ENCODE measurements around the gene RASGRF2. TPM values are rescaled to one million over a fixed set of nuclear protein-coding genes. Genes with fewer than 3 reads are reported as not detected.
"Not testable (repeated sequence)": the region's sequence is repeated elsewhere in the genome, so short reads cannot be mapped to it uniquely, and the experiment has no call there.

RASGRF2 gene
- total RNA-seq, 1 experiment from 2014 or later = 9.1 TPM

- Histone ChIP-seq H3K36me3 (ENCODE audit: insufficient read depth, low read length, poor library complexity, severe bottlenecking) (no peaks in the 10 kb centered on the region), H3K9me3 (ENCODE audit: low read depth, low read length, poor library complexity, severe bottlenecking) (no peaks in the 10 kb centered on the region), H3K27ac (ENCODE audit: low read depth, low read length, poor library complexity, severe bottlenecking) (no peak overlapping the region), H3K4me1 (ENCODE audit: insufficient read depth, low read length, poor library complexity, severe bottlenecking) (peaks cover 10% of the 10 kb centered on the region), H3K27me3 (replicated peaks; ENCODE audit: insufficient read depth, low read depth, low read length, poor library complexity) (no peaks in the 10 kb centered on the region), H3K4me3 (ENCODE audit: low read depth, low read length, poor library complexity, severe bottlenecking) (no peak overlapping the region)
- POLR2A ChIA-PET (ENCODE audit: low non-redundant PET) = no interaction called here
- peak; percentile 55 for DNase-seq (ENCODE audit: low spot score)
- TF ChIP-seq CTCF (conservative IDR thresholded peaks at IDR 0.05; ENCODE audit: low read depth, low read length) = no peak
- no peak for TF ChIP-seq EZH2 (IDR thresholded peaks at IDR 0.05; ENCODE audit: borderline replicate concordance, low read depth, low read length, poor library complexity, severe bottlenecking)
- BruUV-seq (replicated peaks) = no TSS peak
- intact Hi-C loops (cut with micrococcal nuclease; ENCODE audit: unreplicated experiment) = no loop called here
- CTCF ChIA-PET = no interaction called here
Measured at GRCh38 chr5:81268521-81269196, 308.5 kb downstream of the RASGRF2 start.

- Histone ChIP-seq H3K27me3 (replicated peaks; ENCODE audit: insufficient read depth, low read depth, low read length, poor library complexity) (no peaks in the 10 kb centered on the region), H3K4me1 (ENCODE audit: insufficient read depth, low read length, poor library complexity, severe bottlenecking) (peaks cover 10% of the 10 kb centered on the region), H3K36me3 (ENCODE audit: insufficient read depth, low read length, poor library complexity, severe bottlenecking) (no peaks in the 10 kb centered on the region), H3K4me3 (ENCODE audit: low read depth, low read length, poor library complexity, severe bottlenecking) (no peak overlapping the region), H3K9me3 (ENCODE audit: low read depth, low read length, poor library complexity, severe bottlenecking) (no peaks in the 10 kb centered on the region), H3K27ac (ENCODE audit: low read depth, low read length, poor library complexity, severe bottlenecking) (no peak overlapping the region)
- POLR2A ChIA-PET (ENCODE audit: low non-redundant PET) = interaction anchor here (0.7 kb wide), 1 partner anchor 23 kb away, joined by 19 read pairs; no protein-coding TSS in a partner anchor
- no TSS peak for BruUV-seq (replicated peaks)
- no peak for DNase-seq (ENCODE audit: low spot score)
- CTCF ChIA-PET = interaction anchor here (0.6 kb wide), 1 partner anchor 38 kb away, joined by 3 read pairs; no protein-coding TSS in a partner anchor
- TF ChIP-seq EZH2 (IDR thresholded peaks at IDR 0.05; ENCODE audit: borderline replicate concordance, low read depth, low read length, poor library complexity, severe bottlenecking) = no peak
- intact Hi-C loops (cut with micrococcal nuclease; ENCODE audit: unreplicated experiment) = no loop called here
Measured at GRCh38 chr5:81269751-81270393, 309.7 kb downstream of the RASGRF2 start.

- DNase-seq (ENCODE audit: low spot score) = peak; percentile 21
- H3K27ac ChIP-seq (ENCODE audit: low read depth, low read length, poor library complexity, severe bottlenecking); H3K27me3 ChIP-seq (replicated peaks; ENCODE audit: insufficient read depth, low read depth, low read length, poor library complexity); H3K36me3 ChIP-seq (ENCODE audit: insufficient read depth, low read length, poor library complexity, severe bottlenecking); H3K4me3 ChIP-seq (ENCODE audit: low read depth, low read length, poor library complexity, severe bottlenecking); BruUV-seq (replicated peaks); intact Hi-C loops (cut with micrococcal nuclease; ENCODE audit: unreplicated experiment); H3K9me3 ChIP-seq (ENCODE audit: low read depth, low read length, poor library complexity, severe bottlenecking): not testable (repeated sequence)
- CTCF ChIA-PET = interaction anchor here (0.6 kb wide), 1 partner anchor 37 kb away, joined by 3 read pairs; no protein-coding TSS in a partner anchor
- POLR2A ChIA-PET (ENCODE audit: low non-redundant PET) = interaction anchor here (0.7 kb wide), 1 partner anchor 24 kb away, joined by 19 read pairs; no protein-coding TSS in a partner anchor
- peaks cover 10% of the 10 kb centered on the region for H3K4me1 ChIP-seq (ENCODE audit: insufficient read depth, low read length, poor library complexity, severe bottlenecking)
Measured at GRCh38 chr5:81270394-81271027, 310.3 kb downstream of the RASGRF2 start.

Measured in A673 (cell line).